Measurements from ENCODE around the gene CTTNBP2. TPM values are rescaled to one million over a fixed set of nuclear protein-coding genes. Genes with fewer than 3 reads are reported as not detected.

CTTNBP2 gene, protein sequence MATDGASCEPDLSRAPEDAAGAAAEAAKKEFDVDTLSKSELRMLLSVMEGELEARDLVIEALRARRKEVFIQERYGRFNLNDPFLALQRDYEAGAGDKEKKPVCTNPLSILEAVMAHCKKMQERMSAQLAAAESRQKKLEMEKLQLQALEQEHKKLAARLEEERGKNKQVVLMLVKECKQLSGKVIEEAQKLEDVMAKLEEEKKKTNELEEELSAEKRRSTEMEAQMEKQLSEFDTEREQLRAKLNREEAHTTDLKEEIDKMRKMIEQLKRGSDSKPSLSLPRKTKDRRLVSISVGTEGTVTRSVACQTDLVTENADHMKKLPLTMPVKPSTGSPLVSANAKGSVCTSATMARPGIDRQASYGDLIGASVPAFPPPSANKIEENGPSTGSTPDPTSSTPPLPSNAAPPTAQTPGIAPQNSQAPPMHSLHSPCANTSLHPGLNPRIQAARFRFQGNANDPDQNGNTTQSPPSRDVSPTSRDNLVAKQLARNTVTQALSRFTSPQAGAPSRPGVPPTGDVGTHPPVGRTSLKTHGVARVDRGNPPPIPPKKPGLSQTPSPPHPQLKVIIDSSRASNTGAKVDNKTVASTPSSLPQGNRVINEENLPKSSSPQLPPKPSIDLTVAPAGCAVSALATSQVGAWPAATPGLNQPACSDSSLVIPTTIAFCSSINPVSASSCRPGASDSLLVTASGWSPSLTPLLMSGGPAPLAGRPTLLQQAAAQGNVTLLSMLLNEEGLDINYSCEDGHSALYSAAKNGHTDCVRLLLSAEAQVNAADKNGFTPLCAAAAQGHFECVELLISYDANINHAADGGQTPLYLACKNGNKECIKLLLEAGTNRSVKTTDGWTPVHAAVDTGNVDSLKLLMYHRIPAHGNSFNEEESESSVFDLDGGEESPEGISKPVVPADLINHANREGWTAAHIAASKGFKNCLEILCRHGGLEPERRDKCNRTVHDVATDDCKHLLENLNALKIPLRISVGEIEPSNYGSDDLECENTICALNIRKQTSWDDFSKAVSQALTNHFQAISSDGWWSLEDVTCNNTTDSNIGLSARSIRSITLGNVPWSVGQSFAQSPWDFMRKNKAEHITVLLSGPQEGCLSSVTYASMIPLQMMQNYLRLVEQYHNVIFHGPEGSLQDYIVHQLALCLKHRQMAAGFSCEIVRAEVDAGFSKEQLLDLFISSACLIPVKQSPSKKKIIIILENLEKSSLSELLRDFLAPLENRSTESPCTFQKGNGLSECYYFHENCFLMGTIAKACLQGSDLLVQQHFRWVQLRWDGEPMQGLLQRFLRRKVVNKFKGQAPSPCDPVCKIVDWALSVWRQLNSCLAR (N-terminal part only)
- polyA plus RNA-seq: 142 and 156 TPM in 2 replicates

DNA sequence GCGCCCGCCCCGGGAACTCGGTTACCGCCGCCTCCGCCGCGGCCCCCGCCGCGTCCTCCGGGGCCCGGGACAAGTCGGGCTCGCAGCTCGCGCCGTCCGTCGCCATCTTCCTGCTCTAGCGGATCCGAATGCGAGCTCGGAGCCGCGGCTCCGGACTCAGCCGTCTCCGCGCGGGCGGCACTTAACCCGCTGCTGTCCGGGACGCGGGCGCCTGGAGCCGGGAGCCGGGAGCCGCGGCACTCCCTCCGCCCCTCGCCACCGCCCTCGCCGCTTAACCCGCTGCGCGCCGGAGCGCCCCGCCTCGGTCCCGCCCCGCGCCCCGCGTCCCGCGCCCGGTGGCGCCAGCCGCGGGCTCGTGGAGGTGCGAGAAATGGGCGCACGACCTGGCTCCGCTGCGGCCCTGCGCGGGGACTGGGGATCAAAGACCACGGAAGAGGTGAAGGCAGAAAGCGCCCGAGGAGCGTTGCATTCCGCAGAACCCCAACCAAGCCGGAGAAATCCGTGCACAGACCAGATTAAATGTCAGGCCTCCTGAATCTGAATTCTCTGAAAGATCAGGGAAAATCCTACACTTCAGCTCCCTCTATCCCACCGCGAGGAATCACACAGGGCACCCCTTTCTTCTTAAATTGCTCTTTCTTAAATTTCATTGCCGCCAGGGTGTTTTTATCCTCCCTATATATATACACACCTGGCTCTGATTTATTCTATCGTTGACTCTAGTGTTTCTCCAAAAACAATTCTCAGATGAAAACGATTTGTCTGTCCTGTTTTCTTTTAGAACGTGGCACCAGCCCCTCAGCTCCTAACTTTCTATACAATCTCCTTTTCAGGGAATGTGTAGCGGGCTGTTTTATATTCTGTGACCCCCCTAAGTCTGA is at the start of gene CTTNBP2:
Gene CTTNBP2 (minus strand): TSS at position 132 of the 881 bp plus-strand sequence. CDS start 26 bp downstream, at position 106.

Measured in Purkinje cell (primary cell).